Breast epithelium (tissue), 4 donors: ENCODE results near the gene GAS5. TPM values are rescaled to one million over a fixed set of nuclear protein-coding genes. Genes with fewer than 3 reads are reported as not detected.

ENCODE experiments used
- DNase-seq, 2 donors: peaks; one replicate each; pipeline ENCODE4 v3.0.0-alpha.2; 2019; ENCODE audit warnings: low spot score in 2 of 2
- H3K27ac ChIP-seq, 2 donors: fragments of 200-600 bp; sonication (generic) in 1 of 2; one replicate each; pipeline ENCODE4 v1.5.1; 2016 to 2019; ENCODE audit warnings: mild to moderate bottlenecking in 1 of 2
- H3K27me3 ChIP-seq, 2 donors: fragments of 200-600 bp; sonication (generic) in 1 of 2; one replicate each; pipeline versions ENCODE4 v1.5.1 to v1.6.0; 2017 to 2019; ENCODE audit warnings: control low read depth in 1 of 2, mild to moderate bottlenecking in 1 of 2
- H3K36me3 ChIP-seq: fragments of 200-600 bp; one replicate; pipeline ENCODE4 v1.5.1; 2019
- H3K4me1 ChIP-seq, 2 donors: fragments of 200-600 bp; sonication (generic); one replicate each; pipeline ENCODE4 v1.5.1; 2016 to 2019; ENCODE audit warnings: control low read depth in 1 of 2
- H3K4me3 ChIP-seq, 3 donors: fragments of 200-600 bp; sonication (generic); 1 replicate in 2 of 3; 2 replicates in 1 of 3; pipeline ENCODE4 v1.5.1; 2016 to 2019; ENCODE audit warnings: mild to moderate bottlenecking in 3 of 3, moderate library complexity in 2 of 3
- H3K9me3 ChIP-seq, 2 donors: fragments of 200-600 bp; sonication (generic) in 1 of 2; one replicate each; pipeline ENCODE4 v1.5.1; 2016 to 2019; ENCODE audit warnings: control low read depth in 1 of 2
- POLR2A ChIP-seq: fragments of 450-650 bp; IDR thresholded peaks from one replicate; pipeline ENCODE4 v1.6.1; 2016; ENCODE audit warnings: antibody characterized with exemption, mild to moderate bottlenecking, moderate library complexity
- POLR2AphosphoS5 ChIP-seq, 3 donors: sonication (generic); formaldehyde crosslinking; IDR thresholded peaks; one replicate each; pipeline ENCODE4 v1.6.1; 2017; ENCODE audit warnings: antibody characterized with exemption in 3 of 3
- intact Hi-C: fragments of 100-400 bp; cut with DNase I; formaldehyde crosslinking; loops from one replicate; pipeline ENCODE4 v1.15.1; 2023; ENCODE audit warnings: low total_unique reads
- total RNA-seq, 3 donors: library from RNA; depleted of rRNA; stranded (reverse); fragments of >200 nt; gene quantifications; one replicate each; pipeline ENCODE4 v1.1.0, GENCODE V29; 2016
- TF ChIP-seq, protein P1 (sequence below), 3 donors: fragments of 450-650 bp; IDR thresholded peaks; one replicate each; pipeline ENCODE4 v1.5.1; 2016 to 2017; ENCODE audit warnings: antibody characterized with exemption in 3 of 3, mild to moderate bottlenecking in 3 of 3, moderate library complexity in 3 of 3

Gene GAS5
- total RNA-seq, 3 donors from 2014 or later: 320 to 763 (median 754) TPM

- peaks cover 0 to 4% of the 10 kb centered on the region in 2 donors for H3K4me1 ChIP-seq
- intact Hi-C loops: no loop called here
- DNase-seq: peak in 1 of 2 donors; percentile 45
Observed at GRCh38 chr1:173870252-173871075, 2.7 kb upstream of the GAS5 start.

GRCh38 chr1:173869021-173869359, 1.2 kb upstream of the GAS5 start:
- Histone ChIP-seq H3K27ac (peak overlapping the region; percentile 95 to 96), H3K36me3 (no peaks in the 10 kb centered on the region), H3K9me3 (no peaks in the 10 kb centered on the region), H3K4me3 (peak overlapping the region; percentile 76 to 84 (median 81)), H3K27me3 (no peaks in the 10 kb centered on the region), H3K4me1 (peaks cover 0 to 4% of the 10 kb centered on the region in 2 donors)
- TF ChIP-seq, protein P1, sequence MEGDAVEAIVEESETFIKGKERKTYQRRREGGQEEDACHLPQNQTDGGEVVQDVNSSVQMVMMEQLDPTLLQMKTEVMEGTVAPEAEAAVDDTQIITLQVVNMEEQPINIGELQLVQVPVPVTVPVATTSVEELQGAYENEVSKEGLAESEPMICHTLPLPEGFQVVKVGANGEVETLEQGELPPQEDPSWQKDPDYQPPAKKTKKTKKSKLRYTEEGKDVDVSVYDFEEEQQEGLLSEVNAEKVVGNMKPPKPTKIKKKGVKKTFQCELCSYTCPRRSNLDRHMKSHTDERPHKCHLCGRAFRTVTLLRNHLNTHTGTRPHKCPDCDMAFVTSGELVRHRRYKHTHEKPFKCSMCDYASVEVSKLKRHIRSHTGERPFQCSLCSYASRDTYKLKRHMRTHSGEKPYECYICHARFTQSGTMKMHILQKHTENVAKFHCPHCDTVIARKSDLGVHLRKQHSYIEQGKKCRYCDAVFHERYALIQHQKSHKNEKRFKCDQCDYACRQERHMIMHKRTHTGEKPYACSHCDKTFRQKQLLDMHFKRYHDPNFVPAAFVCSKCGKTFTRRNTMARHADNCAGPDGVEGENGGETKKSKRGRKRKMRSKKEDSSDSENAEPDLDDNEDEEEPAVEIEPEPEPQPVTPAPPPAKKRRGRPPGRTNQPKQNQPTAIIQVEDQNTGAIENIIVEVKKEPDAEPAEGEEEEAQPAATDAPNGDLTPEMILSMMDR (IDR thresholded peaks at IDR 0.05): no peak
- TF ChIP-seq POLR2AphosphoS5 (IDR thresholded peaks at IDR 0.05) (no peak), POLR2A (no peak)
- no peak for DNase-seq
- intact Hi-C loops: no loop called here

More at GRCh38 chr1:173870252-173871075, 2.7 kb upstream of the GAS5 start:
- H3K36me3 ChIP-seq: no peaks in the 10 kb centered on the region
- H3K27me3 ChIP-seq: no peaks in the 10 kb centered on the region
- H3K27ac ChIP-seq: peak overlapping the region; percentile 39 to 96
- no peak overlapping the region for H3K4me3 ChIP-seq
- TF ChIP-seq, protein P1 (IDR thresholded peaks at IDR 0.05): no peak
- TF ChIP-seq POLR2AphosphoS5 (IDR thresholded peaks at IDR 0.05) (no peak), POLR2A (no peak)
- no peaks in the 10 kb centered on the region for H3K9me3 ChIP-seq

DNA sequence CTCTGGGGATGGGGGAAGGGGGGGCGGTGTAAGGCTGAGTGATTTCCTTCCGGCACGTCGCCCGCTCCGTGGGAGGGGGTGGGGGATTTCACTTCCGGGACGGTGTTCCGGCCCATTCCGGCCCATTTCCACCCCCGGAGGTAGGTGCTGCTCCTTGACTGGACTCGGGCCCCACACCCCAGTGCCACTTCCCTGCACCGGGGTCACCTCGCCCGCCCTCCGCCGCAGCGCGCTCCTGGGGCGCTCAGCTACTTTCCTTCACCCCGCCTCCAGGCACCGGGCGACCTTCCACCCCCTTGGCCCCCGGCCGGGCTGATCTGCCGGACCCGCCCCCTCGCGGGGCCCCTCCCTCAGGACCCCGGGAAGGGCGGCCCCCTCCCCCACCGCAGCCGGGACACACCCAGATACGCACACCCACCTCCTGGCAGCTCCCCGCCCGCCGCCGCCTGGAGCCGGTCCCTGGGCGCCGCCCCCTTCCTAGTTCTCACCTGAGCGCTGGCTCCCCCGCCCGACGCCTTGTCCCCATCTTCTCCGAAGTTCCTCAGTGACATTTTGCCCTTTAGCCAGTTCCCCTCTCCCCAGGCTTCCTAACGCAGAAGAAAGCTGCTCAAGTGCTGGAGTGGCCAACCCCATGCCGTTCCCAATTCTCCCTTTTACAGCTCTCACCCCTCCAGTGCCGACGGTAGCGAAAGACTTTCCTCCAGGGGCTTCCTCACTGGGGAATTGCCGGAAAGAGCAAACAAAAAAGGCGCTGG, 654 bp upstream of the GAS5 start, which contains the start of gene ZBTB37:
Gene ZBTB37 (plus strand): TSS at position 115 of the 755 bp plus-strand sequence. CDS start 1,846 bp downstream, outside the sequence.
- peak within 1 kb of the TSS; percentile 76 to 84 (median 81) for H3K4me3 ChIP-seq
- H3K27ac ChIP-seq: peak within 1 kb of the TSS; percentile 95 to 96
- H3K9me3 ChIP-seq: no peaks in the 10 kb centered on the region
- no peaks in the 10 kb centered on the region for H3K36me3 ChIP-seq
- H3K27me3 ChIP-seq: no peaks in the 10 kb centered on the region
- intact Hi-C loops: no loop called here
- peak; percentile 90 to 91 for DNase-seq
- peaks cover 0 to 4% of the 10 kb centered on the region in 2 donors for H3K4me1 ChIP-seq
- TF ChIP-seq, protein P1 (IDR thresholded peaks at IDR 0.05): no peak
- TF ChIP-seq POLR2AphosphoS5 (IDR thresholded peaks at IDR 0.05): peak in 1 of 3 donors; percentile 64

DNA sequence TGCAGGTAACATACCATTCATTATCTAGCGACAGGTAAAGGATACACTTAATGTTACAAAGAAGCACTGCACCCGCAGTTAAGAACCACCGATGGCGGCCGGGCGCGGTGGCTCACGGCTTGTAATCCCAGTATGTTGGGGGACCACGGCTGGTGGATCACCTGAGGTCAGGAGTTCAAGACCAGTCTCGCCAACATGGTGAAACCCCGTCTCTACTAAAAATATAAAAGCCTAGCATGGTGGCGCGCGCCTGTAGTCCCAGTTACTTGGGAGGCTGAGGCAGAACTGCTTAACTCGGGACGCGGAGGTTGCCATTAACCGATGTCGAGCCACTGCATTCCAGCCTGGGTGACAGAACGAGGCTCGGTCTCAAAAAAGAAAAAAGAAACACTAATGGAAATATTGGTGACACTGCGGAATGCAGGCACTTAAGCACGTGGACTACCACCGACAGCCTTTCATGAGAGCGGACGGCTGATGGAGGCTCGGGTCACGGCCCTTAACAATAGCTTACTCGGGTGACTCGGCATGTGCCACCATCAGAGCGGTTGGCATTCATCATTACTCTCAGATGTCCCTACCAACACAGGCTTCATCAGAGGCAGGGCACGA, 542 bp downstream of the GAS5 start:
- TF ChIP-seq POLR2AphosphoS5 (IDR thresholded peaks at IDR 0.05): no peak
- no peak for TF ChIP-seq POLR2A
- TF ChIP-seq, protein P1 (IDR thresholded peaks at IDR 0.05): no peak
- intact Hi-C loops: no loop called here
- peak overlapping the region; percentile 76 to 84 (median 81) for H3K4me3 ChIP-seq
- DNase-seq: no peak
- H3K27me3 ChIP-seq: no peaks in the 10 kb centered on the region
- H3K27ac ChIP-seq: peak overlapping the region; percentile 95 to 96
- peaks cover 0 to 4% of the 10 kb centered on the region in 2 donors for H3K4me1 ChIP-seq
- no peaks in the 10 kb centered on the region for H3K9me3 ChIP-seq
- no peaks in the 10 kb centered on the region for H3K36me3 ChIP-seq
